HepG2 (cell line): Measurements from ENCODE around the gene STK31. TPM values are rescaled to one million over a fixed set of nuclear protein-coding genes. Genes with fewer than 3 reads are reported as not detected.

Experiments used
- ATAC-seq: fragments of 200-7000 bp; cut with Tn5 transposase; 3 replicates; pipeline ENCODE4 v1.9.1; 2020; ENCODE audit warnings: mild to moderate bottlenecking, moderate library complexity
- BruUV-seq: library from RNA; stranded (reverse); fragments of 400-500 nt; replicated peaks from 2 replicates; lab custom pipeline; 2021; lab: Mats Ljungman, UMichigan
- CTCF ChIA-PET: fragments of 300-600 bp; formaldehyde crosslinking; extraction: SDS; loops from one replicate; lab custom pipeline; 2021; ENCODE audit warnings: low total read pairs, inconsistent platforms, low intra/inter-chr PET ratio; lab: Yijun Ruan, JAX
- POLR2A ChIA-PET: fragments of 350-600 bp; sonication (Branson Sonifier 250); formaldehyde crosslinking; loops from one replicate; lab custom pipeline; 2020; ENCODE audit warnings: antibody characterized with exemption, inconsistent platforms; lab: Yijun Ruan, JAX
- DNase-seq: peaks from one replicate; pipeline ENCODE4 v3.0.0-alpha.2; 2015; ENCODE audit warnings: low spot score
- FAIRE-seq: peaks from 3 replicates; lab custom pipeline; 2011; peaks lifted over from hg19 to GRCh38; lab: Jason Lieb, UNC
- H2AFZ ChIP-seq: one replicate; pipeline ENCODE4 v1.6.1; 2011; ENCODE audit warnings: low read length, inconsistent platforms
- H3K27ac ChIP-seq: fragments of 300-600 bp; 3 replicates; pipeline ENCODE4 v1.8.0; 2011; ENCODE audit warnings: mixed run types, mild to moderate bottlenecking, mixed read lengths, low read length, inconsistent platforms; ENCODE audit not compliant: insufficient read depth; ENCODE audit errors: extremely low read length
- H3K27me3 ChIP-seq, 2 experiments: fragments of 200-600 bp in 1 of 2; 2 replicates in 1 of 2; 3 replicates in 1 of 2; pipeline versions ENCODE4 v1.6.0 to v1.8.0; 2011; ENCODE audit warnings: low read length in 2 of 2, mild to moderate bottlenecking in 2 of 2, moderate library complexity in 2 of 2, inconsistent platforms in 1 of 2; ENCODE audit not compliant: insufficient read depth in 2 of 2, control insufficient read depth in 1 of 2
- H3K36me3 ChIP-seq, 2 experiments: fragments of 200-600 bp in 1 of 2; replicated peaks in 1 of 2; 2 replicates in 1 of 2; 3 replicates in 1 of 2; pipeline versions ENCODE4 v1.5.1 to v1.8.0; 2011; ENCODE audit warnings: low read length in 2 of 2, inconsistent platforms in 1 of 2; ENCODE audit not compliant: insufficient read depth in 2 of 2, control insufficient read depth in 1 of 2
- H3K4me1 ChIP-seq: 2 replicates; pipeline ENCODE4 v1.5.1; 2012; ENCODE audit warnings: low read length, inconsistent platforms; ENCODE audit not compliant: insufficient read depth
- H3K4me2 ChIP-seq: 2 replicates; pipeline ENCODE4 v1.6.0; 2011; ENCODE audit warnings: low read depth, low read length, inconsistent platforms
- H3K4me3 ChIP-seq, 3 experiments: fragments of 200-600 bp in 1 of 3; sonication (generic), shearing (Covaris generic) in 1 of 3; replicated peaks in 1 of 3; 2 replicates each; pipeline ENCODE4 v1.5.1; 2011 to 2016; ENCODE audit warnings: low read length in 3 of 3, inconsistent platforms in 2 of 3, low read depth in 2 of 3, mild to moderate bottlenecking in 2 of 3, control low read depth in 1 of 3, mixed read lengths in 1 of 3; ENCODE audit not compliant: insufficient read depth in 1 of 3
- H3K79me2 ChIP-seq: one replicate; pipeline ENCODE4 v1.6.1; 2011; ENCODE audit warnings: low read length, inconsistent platforms; ENCODE audit not compliant: insufficient read depth
- H3K9ac ChIP-seq: 2 replicates; pipeline ENCODE4 v1.6.0; 2011; ENCODE audit warnings: mild to moderate bottlenecking, low read depth, low read length, inconsistent platforms; ENCODE audit not compliant: insufficient read depth
- H3K9me3 ChIP-seq: 2 replicates; pipeline ENCODE4 v1.5.1; 2012; ENCODE audit warnings: mild to moderate bottlenecking, low read length
- H4K20me1 ChIP-seq: 2 replicates; pipeline ENCODE4 v1.6.0; 2011; ENCODE audit warnings: inconsistent platforms, mild to moderate bottlenecking, low read length, moderate library complexity; ENCODE audit not compliant: insufficient read depth
- MAFF ChIP-seq: IDR thresholded peaks from 2 replicates; pipeline ENCODE4 v1.6.1; 2011; ENCODE audit warnings: low read depth, low read length, improper control_type of control experiment
- MAFK ChIP-seq, 2 experiments: IDR thresholded peaks in 1 of 2; conservative IDR thresholded peaks in 1 of 2; 2 replicates each; pipeline ENCODE4 v1.6.1; 2011; ENCODE audit warnings: improper control_type of control experiment in 2 of 2, low read length in 2 of 2
- MYC ChIP-seq: sonication (generic); formaldehyde crosslinking; IDR thresholded peaks from 2 replicates; pipeline ENCODE4 v1.9.0; 2021; ENCODE audit warnings: missing genetic modification reagents, borderline replicate concordance
- ZZZ3 ChIP-seq: sonication (generic); formaldehyde crosslinking; IDR thresholded peaks from 2 replicates; pipeline ENCODE4 v1.4.0; 2020; ENCODE audit warnings: missing genetic modification reagents, mild to moderate bottlenecking, borderline replicate concordance
- WGBS: methylation state at CpG from one replicate; pipeline ENCODE4 v1.1.6; 2017; ENCODE audit warnings: low lambda C conversion rate; 5-methylcytosine and 5-hydroxymethylcytosine counted together
- in situ Hi-C: cut with HindIII; loops from 2 replicates; pipeline ENCODE4 v1.10.0; 2017; ENCODE audit warnings: low pct_unique_long_range_greater_than_20kb; ENCODE audit not compliant: extremely low pct_ligation_motif_present
- intact Hi-C: fragments of 100-400 bp; cut with micrococcal nuclease; formaldehyde crosslinking; loops from one replicate; pipeline ENCODE4 v1.10.0; 2022; ENCODE audit not compliant: unreplicated experiment
- polyA plus RNA-seq, 8 experiments: library from polyadenylated mRNA; depleted of rRNA in 3 of 8; stranded (reverse) in 7 of 8; unstranded in 1 of 8; fragments of >200 nt; fragmentation: Illumina TruSeq in 4 of 8; extraction: Trizol in 4 of 8; gene quantifications; 2 replicates each; pipeline versions ENCODE4 v1.2.1 to v1.2.3, GENCODE V29; 2011 to 2016; ENCODE audit warnings: low read depth in 4 of 8, missing spikeins in 1 of 8, mixed read lengths in 1 of 8; ENCODE audit not compliant: insufficient read depth in 1 of 8
- total RNA-seq, 5 experiments: library from RNA; depleted of rRNA; stranded (reverse); fragments of >200 nt; fragmentation: Illumina TruSeq; extraction: Trizol; gene quantifications; 2 replicates each; pipeline ENCODE4 v1.2.3, GENCODE V29; 2016; ENCODE audit warnings: low read depth in 1 of 5
- TF ChIP-seq, protein P1 (sequence below): sonication (generic); formaldehyde crosslinking; conservative IDR thresholded peaks from 2 replicates; pipeline ENCODE4 v1.8.1; 2023; ENCODE audit warnings: missing genetic modification reagents

The STK31 gene
- total and polyA plus RNA-seq, 2 of the 13 experiments (the other 11 are each of a cell fraction or from before 2014, with no cell fraction given) = not detected

DNA sequence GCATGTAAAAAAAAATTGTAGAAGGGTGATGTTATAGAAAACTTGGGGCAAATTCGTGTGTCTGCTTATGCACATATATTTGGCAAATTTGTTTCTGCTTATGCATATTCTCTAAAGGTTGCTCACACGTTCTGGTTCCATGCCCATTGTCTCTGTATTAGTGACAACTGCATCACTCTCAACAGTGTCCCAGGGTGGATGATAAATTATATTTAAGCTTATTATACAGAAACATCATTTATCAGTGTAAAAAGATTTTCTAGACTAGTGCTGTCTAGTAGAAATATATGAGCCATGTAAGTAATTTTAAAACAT lies 4.1 kb downstream of the STK31 start:
- Histone ChIP-seq H2AFZ (no peak overlapping the region), H3K4me1 (peaks cover 10% of the 10 kb centered on the region), H3K27me3 (no peaks in the 10 kb centered on the region; a peak in 1 of 5 replicates), H3K79me2 (no peaks in the 10 kb centered on the region)
- POLR2A ChIA-PET = no interaction called here
- no peak for FAIRE-seq
- DNase-seq = no peak
- WGBS = 2% methylated on average over 2 of the region's 2 CpGs
- CTCF ChIA-PET = no interaction called here
- TF ChIP-seq, protein P1, sequence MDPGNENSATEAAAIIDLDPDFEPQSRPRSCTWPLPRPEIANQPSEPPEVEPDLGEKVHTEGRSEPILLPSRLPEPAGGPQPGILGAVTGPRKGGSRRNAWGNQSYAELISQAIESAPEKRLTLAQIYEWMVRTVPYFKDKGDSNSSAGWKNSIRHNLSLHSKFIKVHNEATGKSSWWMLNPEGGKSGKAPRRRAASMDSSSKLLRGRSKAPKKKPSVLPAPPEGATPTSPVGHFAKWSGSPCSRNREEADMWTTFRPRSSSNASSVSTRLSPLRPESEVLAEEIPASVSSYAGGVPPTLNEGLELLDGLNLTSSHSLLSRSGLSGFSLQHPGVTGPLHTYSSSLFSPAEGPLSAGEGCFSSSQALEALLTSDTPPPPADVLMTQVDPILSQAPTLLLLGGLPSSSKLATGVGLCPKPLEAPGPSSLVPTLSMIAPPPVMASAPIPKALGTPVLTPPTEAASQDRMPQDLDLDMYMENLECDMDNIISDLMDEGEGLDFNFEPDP (CRISPR knock-in tag) = no peak
- TF ChIP-seq, all 625 proteins: peak for 0
- no peak overlapping the region for H3K4me3 ChIP-seq
- no TSS peak for BruUV-seq
- no peak overlapping the region for H3K27ac ChIP-seq
- no peaks in the 10 kb centered on the region for H3K9me3 ChIP-seq
- H3K4me2 ChIP-seq = no peak overlapping the region
- no peaks in the 10 kb centered on the region for H4K20me1 ChIP-seq
- H3K9ac ChIP-seq = no peak overlapping the region
- intact Hi-C loops = no loop called here
- no peaks in the 10 kb centered on the region for H3K36me3 ChIP-seq
- ATAC-seq = no peak
- in situ Hi-C loops = loop anchor here (5.0 to 25.0 kb wide), 2 partner anchors 142 to 452 kb away; no protein-coding TSS in a partner anchor

DNA sequence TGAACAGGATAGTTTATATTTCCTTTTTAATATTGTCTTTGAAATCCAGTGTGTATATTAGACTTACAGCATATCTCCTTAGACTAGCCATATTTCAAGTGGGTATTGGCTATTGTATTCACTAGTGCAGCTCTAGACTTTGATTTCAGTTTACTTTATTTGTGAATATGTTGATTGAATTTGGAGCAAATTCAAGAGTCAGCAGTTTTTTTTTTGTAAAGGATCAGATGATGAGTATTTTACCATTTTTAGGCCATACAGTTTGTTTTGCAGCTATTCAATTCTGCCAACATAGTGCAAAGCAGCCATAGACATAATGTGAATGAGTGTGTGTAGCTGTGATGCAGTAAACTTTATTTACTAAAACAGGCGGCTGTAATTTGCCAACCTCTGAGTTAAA lies 4.6 kb downstream of the STK31 start:
- Histone ChIP-seq H4K20me1 (no peaks in the 10 kb centered on the region), H3K9ac (no peak overlapping the region), H2AFZ (no peak overlapping the region), H3K79me2 (no peaks in the 10 kb centered on the region), H3K36me3 (no peaks in the 10 kb centered on the region), H3K4me2 (no peak overlapping the region), H3K27me3 (no peaks in the 10 kb centered on the region; a peak in 1 of 5 replicates), H3K27ac (no peak overlapping the region), H3K9me3 (no peaks in the 10 kb centered on the region), H3K4me1 (peaks cover 5% of the 10 kb centered on the region), H3K4me3 (no peak overlapping the region)
- DNase-seq (no peak), FAIRE-seq (no peak), ATAC-seq (no peak)
- in situ Hi-C loops (loop anchor here (5.0 to 25.0 kb wide), 2 partner anchors 142 to 452 kb away; no protein-coding TSS in a partner anchor), intact Hi-C loops (no loop called here)
- no TSS peak for BruUV-seq
- POLR2A ChIA-PET = no interaction called here
- CTCF ChIA-PET = no interaction called here
- 3% methylated on average over 1 of the region's 1 CpG for WGBS
- TF ChIP-seq MAFK (conservative IDR thresholded peaks at IDR 0.05 in 1 of 2, IDR thresholded peaks at IDR 0.05 in 1 of 2; ENCODE audit: low read length in 2 of 2) (peak; percentile 48 to 82; a peak in 3 of 4 replicates), ZZZ3 (no peak), MAFF (peak; percentile 62; the same call in 1 of the 2 replicates), MYC (CRISPR knock-in tag) (no peak)
